Measurements from ENCODE around the gene ZNF592. TPM values are rescaled to one million over a fixed set of nuclear protein-coding genes. Genes with fewer than 3 reads are reported as not detected.

Gene ZNF592
- total and polyA plus RNA-seq, 2 of the 13 experiments (the other 11 are each of a cell fraction or from before 2014, with no cell fraction given) = 8.2 to 9.8 TPM

DNA sequence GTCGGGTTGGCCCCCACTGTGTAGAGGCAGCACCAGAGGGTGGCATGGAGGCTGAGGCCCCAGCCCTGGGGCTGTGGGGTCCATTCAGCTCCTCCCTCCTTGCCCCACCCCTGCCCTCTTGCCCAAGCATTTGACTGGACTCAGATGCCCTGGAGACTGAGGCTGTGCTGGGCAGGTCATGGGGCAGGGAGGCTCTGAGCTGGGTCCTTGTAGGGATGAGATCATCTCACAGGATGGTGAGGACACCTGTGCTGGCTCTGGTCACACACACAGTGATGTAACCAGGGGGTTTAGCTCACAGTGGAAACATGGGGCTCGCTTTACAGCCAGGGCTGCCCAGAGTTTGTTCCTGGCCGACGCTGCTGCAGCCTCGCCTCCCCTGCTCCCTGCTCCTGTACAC lies 86.6 kb downstream of the ZNF592 start:
- BruUV-seq (replicated peaks) = no TSS peak
- Histone ChIP-seq H2AFZ (ENCODE audit: low read length) (no peak overlapping the region), H3K79me2 (ENCODE audit: insufficient read depth, low read length) (no peaks in the 10 kb centered on the region), H3K9me3 (ENCODE audit: low read length) (no peaks in the 10 kb centered on the region), H3K36me3 (replicated peaks in 1 of 2; ENCODE audit: control insufficient read depth in 1 of 2, insufficient read depth in 2 of 2, low read length in 2 of 2) (no peaks in the 10 kb centered on the region), H3K27ac (ENCODE audit: extremely low read length, insufficient read depth, low read length) (no peak overlapping the region), H3K9ac (ENCODE audit: insufficient read depth, low read depth, low read length) (no peak overlapping the region), H3K27me3 (ENCODE audit: control insufficient read depth in 1 of 2, insufficient read depth in 2 of 2, low read length in 2 of 2) (peaks cover 0 to 28% of the 10 kb centered on the region in 2 experiments; a peak in 3 of 5 replicates), H3K4me1 (ENCODE audit: insufficient read depth, low read length) (peaks cover 6% of the 10 kb centered on the region; the same call in 1 of the 2 replicates), H3K4me2 (ENCODE audit: low read depth, low read length) (no peak overlapping the region), H3K4me3 (replicated peaks in 1 of 3; ENCODE audit: insufficient read depth in 1 of 3, low read depth in 2 of 3, low read length in 3 of 3) (no peak overlapping the region), H4K20me1 (ENCODE audit: insufficient read depth, low read length) (no peaks in the 10 kb centered on the region)
- ATAC-seq (peak; percentile 35; the same call in 1 of the 3 replicates), FAIRE-seq (no peak), DNase-seq (ENCODE audit: low spot score) (no peak)
- POLR2A ChIA-PET = no interaction called here
- TF ChIP-seq ZNF335 (CRISPR knock-in tag; IDR thresholded peaks at IDR 0.05) (no peak), ZNF20 (CRISPR knock-in tag; IDR thresholded peaks at IDR 0.05) (no peak), SMAD1 (CRISPR knock-in tag; IDR thresholded peaks at IDR 0.05; ENCODE audit: borderline replicate concordance, low read depth) (no peak), NPAS2 (CRISPR knock-in tag; IDR thresholded peaks at IDR 0.05; ENCODE audit: borderline replicate concordance) (no peak), ZMAT3 (CRISPR knock-in tag; conservative IDR thresholded peaks at IDR 0.05) (no peak), ZC3H4 (CRISPR knock-in tag; IDR thresholded peaks at IDR 0.05; ENCODE audit: borderline replicate concordance) (no peak), SNAPC2 (CRISPR knock-in tag; IDR thresholded peaks at IDR 0.05) (no peak), ZNF552 (CRISPR knock-in tag; IDR thresholded peaks at IDR 0.05; ENCODE audit: borderline replicate concordance) (no peak), ZSCAN25 (CRISPR knock-in tag; IDR thresholded peaks at IDR 0.05) (no peak), SIX1 (CRISPR knock-in tag; IDR thresholded peaks at IDR 0.05; ENCODE audit: borderline replicate concordance) (no peak)
- CTCF ChIA-PET (ENCODE audit: low intra/inter-chr PET ratio, low total read pairs) = no interaction called here
- WGBS (ENCODE audit: low lambda C conversion rate) = 0% methylated on average over 1 of the region's 5 CpGs
- intact Hi-C loops (cut with micrococcal nuclease; ENCODE audit: unreplicated experiment) = no loop called here
- in situ Hi-C loops (cut with HindIII; ENCODE audit: extremely low pct_ligation_motif_present, low pct_unique_long_range_greater_than_20kb) = loop anchor here (25.0 kb wide), 1 partner anchor 327 kb away; no protein-coding TSS in a partner anchor
